Daoy (cell line): ENCODE results near the gene RAB8B. TPM values are rescaled to one million over a fixed set of nuclear protein-coding genes. Genes with fewer than 3 reads are reported as not detected.
A peak's percentile ranks its signal among the peaks of the same experiment; 100 is the strongest.
"Not testable (repeated sequence)": the region's sequence is repeated elsewhere in the genome, so short reads cannot be mapped to it uniquely, and the experiment has no call there.

Experiments
- DNase-seq: peaks from one replicate; pipeline ENCODE4 v3.0.0-alpha.2; 2015; ENCODE audit warnings: low read depth
- total RNA-seq: library from RNA; depleted of rRNA; stranded (reverse); fragments of >200 nt; shearing (Covaris generic); gene quantifications from 2 replicates; pipeline ENCODE4 v1.2.3, GENCODE V29; 2014

Gene RAB8B
- total RNA-seq, 1 experiment from 2014 or later = 29.4 TPM

DNA sequence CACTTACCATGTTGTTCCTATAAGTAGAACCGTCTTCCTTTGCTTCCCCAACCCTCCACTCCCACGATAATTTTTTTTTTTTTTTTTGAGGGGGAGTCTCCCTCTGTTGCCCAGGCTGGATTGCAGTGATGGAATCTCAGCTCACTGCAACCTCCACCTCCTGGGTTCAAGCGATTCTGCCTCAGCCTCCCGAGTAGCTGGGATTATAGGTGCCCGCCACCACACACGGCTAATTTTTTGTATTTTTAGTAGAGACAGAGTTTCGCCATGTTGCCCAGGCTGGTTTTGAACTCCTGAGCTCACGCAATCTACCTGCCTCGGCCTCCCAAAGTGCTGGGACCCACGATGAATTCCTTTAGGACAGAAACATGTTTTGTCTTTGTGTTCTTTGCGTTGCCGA is 19.4 kb downstream of the RAB8B start:
- not testable (repeated sequence) for DNase-seq

DNA sequence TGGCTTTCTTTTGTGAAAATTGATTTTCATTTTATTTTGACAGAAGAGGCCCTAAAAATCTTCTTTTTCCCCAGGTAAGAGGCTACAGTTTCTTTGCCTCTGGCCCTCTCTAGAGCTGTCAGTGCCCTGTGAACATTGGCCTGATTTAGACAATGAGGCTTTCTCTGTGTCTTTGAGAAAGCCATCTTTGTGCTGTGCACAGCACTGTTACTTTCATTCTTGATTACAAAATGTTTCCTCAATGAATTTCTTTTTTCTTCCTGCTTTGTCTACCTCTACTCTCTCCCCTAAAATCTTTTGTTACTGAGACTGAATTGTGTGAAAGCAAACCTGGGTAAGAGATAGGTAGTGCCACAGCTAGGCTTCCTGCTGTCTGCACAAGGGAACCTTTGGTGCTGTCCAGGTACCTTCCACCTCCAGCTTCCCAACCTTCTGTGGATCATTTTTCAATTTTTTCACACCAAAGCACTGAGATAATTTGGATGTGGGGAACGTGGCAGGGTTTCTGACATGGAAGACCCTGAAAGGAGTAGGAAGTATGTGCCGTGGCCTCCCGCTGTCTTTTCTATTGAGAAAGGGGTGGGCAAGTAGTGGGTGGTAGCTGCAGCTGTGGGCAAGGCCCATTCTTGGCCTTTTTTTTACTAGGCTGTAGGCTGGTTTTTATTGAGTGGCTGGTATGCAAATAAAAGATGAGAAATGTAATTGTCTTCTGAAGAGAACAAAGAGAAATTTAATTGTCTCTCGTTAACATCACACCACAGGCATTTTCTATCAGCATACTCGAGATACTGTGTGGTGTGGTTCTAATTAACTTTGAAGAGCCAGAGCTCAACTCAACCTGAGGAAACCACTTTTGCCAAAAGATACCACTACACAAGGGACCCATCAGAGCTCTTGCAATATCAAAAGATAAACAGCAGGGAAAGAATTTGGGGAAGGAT is 21.0 kb downstream of the RAB8B start:
- no peak for DNase-seq

DNA sequence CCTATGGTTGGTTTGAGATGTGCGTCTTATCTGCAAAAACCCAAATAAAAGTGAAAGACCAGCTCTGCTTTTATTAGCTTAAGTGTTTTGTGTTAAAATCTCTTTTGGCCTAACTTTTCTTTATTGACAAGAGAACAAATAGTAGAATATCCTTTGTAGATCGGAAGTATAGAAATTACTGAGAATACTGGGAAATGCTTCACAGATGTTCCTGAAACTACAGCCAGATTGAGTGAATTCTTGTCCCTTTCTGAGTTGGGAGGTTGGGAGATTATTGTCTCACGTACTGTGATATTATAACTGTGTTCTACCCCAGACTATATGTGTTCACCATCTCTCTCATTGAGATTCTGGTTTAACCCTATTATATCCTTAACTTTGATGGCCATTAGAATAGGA is 21.7 kb downstream of the RAB8B start:
- no peak for DNase-seq

DNA sequence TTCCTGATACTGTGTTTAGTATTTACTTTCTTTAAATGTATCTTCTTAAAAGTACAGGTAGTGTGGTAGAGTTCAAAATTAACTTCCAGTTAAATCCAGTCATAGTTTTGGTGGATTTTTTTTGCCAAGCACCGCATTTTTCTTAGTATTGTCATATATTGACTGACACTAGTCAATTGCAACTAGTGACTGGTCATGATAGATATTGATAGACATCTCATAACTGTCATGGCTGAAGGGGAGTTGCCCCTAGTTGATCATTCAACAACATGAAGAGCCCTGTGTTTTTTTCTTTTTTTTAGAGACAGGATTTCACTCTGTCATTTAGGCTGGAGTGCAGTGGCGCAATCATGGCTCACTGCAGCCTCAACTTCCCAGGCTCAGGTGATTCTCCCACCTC is 22.1 kb downstream of the RAB8B start:
- no peak for DNase-seq

DNA sequence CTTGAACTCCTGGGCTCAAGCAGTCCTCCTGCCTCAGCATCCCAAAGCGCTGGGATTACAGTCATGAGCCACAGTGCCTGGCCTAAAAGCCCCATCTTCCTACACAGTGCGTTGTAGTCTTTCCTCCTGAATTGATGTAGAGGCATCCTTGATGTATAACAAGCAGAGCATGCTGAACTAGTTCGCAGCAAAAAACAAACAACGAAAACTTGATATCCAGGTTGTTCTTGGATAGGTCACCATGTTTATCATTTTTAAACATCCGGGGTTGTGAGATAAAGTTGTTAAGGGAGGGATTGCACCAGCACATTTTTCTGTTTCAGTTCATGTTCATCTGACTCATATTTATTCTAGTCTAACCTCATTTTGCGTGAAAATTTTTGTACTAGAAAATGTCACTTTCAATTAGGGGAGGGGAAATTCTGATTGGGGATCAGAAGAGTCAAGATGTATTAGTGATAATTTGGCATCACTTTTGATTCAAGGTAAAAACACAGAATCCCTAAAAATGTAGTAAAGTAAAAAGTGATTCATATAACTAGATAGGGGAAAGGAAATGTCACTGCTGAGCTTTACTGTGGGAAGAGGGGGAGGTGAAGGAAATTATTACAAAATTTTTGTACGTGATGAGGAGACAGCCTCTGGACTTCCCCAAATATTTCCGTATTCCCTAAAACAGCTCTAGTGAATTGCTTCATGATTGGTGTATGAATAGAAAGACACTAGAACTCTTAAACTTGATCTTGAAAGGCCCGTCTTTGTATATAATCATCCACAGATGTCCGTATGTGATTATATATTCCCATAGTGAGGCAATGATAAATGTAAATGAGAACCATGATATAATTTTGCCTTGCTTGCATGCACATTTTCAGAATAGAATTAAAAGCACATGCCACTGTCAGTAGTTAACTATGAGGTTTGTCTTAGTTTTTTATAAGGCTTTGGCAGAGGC is 22.9 kb downstream of the RAB8B start:
- peak; percentile 35 for DNase-seq

DNA sequence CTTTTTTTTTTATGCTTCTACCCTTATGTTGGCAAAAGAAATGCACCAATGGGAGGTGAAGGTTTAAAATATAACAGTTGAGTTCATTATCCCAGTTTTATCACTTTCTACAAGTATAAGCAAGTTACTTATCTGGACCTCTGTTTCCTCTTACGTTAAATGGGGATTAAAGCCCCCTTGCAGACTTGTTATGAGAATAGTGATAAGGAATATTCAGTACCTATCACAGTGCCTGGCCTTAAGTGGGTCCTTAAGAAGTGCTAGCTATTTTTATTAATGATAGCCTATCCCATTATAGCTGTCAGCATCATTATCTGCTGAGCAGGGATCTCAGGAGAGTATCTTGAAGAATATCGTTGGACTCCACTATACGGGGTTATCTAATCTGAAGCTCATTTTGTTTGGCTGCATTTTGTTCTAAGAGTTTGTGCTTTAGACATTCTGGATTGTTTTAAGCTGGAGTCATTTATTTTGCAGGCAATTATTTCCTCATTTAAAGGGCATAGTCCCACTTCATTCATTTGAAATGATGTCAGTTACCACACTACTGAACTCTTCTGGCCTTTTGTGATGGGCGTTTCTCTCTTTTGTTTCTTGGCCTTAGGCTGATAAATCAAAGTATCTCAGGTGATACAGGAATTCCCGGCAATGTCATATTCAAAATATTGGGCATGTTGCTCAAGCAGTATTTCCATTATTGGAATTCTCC is 28.8 kb downstream of the RAB8B start:
- peak; percentile 44 for DNase-seq

DNA sequence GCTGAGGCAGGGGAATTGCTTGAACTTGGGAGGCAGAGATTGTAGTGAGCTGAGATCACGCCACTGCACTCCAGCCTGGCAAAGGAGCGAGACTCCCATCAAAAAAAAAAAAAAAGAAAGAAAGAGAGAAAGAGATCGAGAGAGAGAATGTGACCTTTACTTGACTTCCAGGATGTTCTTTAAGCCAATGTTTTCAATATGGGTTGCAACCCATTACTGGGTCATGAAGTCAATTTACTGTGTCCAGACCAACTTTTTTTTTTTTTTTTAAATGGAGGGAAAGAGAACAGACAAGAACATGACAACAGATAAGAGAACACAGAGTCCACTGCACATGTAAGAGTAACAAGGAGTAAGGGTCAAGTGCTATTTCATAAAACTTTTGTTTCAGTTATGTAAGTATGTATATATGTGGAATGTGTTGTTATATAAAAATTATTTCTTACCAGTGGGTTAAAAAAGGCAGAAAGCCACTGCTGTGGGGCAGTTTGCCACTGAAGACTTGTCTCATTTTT is 29.8 kb downstream of the RAB8B start:
- no peak for DNase-seq

DNA sequence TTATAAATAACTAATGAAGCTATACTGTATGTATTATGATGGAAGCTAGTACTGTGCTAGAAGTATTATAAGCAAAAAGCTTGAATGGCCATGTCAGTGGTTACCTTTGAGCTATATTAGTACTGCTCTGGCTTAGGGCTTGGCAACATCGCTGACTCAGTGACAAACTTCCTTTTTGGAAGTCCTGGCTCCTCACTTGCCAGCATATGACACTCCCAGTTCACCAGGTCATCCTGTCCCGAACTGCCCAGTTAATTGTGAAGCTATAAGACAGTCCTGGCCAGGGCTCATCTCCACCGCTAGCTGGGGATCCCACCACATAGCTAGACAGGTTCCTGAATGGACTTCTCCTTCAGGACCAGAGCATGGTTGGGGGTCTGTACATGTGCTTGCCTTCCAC is 31.9 kb downstream of the RAB8B start:
- no peak for DNase-seq

DNA sequence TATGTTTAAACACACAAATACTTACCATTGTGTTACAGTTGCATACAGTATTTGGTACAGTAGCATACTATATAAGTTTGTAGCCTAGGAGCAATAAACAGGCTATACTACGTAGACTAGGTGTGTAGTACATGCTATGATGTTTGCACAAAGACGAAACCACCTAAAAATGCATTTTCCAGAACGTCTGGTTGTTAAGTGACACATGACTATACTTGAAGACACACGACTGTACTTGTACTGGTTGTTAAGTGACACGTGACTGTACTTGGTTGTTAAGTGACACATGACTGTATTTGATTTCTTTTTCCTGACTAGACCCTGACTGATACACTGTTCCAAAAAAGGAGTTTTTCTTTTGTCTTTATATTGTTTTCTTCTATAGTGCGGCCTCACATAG is 34.1 kb downstream of the RAB8B start:
- no peak for DNase-seq

DNA sequence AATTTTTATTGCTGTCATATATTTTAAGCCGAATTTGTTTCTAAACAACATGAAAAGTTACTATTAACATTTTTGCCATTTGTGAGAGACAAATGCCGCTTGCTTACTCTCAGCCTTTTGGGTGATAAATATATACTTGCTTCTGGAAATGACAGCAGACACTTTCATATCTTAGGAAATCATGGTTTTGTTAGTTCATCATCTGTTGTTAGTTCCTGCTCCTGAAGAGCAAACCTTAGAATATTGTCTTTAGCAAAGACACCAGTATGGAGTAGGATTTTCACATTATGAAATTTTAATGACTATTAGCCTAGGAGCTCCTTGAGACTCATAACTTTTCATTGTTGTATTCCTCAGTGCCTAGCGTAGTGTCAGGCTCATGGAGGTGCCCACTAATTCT is 36.0 kb downstream of the RAB8B start:
- no peak for DNase-seq

DNA sequence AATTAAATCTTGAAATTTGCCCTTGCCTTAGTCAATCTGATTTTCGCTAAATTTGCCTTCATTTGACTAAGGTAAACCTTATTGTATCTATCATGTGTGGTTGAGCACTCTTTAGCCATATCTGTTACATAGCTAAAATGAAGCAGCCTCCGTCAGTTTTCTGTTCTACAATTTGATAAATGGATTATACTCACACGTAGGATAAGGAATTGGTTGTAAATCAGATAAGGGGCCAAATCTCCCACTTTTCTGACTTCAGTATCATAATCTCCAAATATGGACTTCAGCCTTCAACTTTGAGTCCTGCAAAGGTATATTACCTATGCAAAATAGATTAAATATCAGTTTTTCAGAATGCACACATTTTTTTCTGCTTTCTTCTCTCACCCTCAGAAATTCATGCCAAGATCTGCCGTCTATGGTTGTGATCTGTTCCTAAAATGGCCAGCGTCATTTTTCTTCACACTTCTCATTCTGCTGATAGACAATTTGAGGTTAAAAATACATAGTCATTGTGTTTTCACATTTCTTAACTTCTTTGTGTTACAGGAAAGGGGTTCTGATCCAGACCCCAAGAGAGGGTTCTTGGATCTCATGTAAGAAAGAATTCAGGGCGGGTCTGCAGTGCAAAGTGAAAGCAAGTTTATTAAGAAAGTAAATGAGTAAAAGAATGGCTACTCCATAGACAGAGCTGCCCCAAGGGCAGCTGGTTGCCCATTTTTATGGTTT is 36.9 kb downstream of the RAB8B start:
- DNase-seq = no peak

DNA sequence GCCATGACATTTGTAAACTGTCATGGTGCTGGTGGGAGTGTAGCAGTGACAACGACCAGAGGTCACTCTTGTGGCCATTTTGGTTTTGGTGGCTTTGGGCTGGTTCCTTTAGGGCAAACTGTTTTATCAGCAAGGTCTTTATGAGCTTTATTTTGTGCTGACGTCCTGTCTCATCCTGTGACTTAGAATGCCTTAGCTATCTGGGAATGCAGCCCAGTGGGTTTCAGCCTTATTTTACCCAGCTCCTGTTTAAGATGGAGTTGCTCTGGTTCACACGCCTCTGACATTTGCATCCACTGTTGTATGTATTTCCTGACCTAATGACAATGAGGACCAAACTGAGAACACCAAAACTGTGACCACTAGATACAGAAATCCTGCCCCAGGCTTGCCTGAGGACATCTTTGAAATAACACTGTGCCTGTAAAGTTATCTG is 37.6 kb downstream of the RAB8B start:
- no peak for DNase-seq

DNA sequence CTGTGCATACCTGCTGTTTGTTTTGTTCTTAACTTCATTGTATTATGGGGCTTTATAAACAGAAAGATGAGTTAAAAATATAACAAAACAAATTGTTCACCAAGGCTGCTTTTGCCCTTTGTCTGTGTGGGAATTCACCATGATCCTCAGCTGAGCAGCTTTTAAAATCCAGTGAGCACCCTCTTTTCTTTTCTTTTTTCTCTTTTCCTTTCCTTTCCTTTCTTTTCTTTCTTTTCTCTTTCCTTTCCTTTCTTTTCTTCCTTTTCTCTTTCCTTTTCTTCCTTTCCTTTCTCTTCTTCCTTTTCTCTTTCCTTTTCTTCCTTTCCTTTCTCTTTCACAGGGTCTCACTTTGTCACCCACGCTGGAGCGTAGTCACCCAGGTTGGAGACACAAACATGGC is 38.3 kb downstream of the RAB8B start:
- DNase-seq = no peak

DNA sequence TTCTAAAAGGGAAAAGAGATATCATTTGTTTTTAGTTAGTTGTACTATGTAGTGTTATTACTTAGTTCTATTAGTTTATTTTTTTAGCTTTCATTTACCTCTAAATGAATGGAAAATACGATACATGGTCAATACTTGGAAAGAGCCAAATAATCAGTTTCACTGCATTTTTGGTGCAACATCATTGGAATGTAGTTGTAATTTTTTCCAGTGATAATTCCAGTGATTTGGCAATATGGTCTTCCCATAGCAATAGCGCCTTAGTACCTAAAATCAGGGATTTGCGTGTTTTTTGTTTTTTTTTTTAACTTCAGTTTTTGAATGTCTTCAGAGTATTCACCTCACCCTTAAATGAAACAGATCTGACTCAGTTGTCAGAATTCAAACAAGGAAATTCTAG is 41.8 kb downstream of the RAB8B start:
- no peak for DNase-seq

DNA sequence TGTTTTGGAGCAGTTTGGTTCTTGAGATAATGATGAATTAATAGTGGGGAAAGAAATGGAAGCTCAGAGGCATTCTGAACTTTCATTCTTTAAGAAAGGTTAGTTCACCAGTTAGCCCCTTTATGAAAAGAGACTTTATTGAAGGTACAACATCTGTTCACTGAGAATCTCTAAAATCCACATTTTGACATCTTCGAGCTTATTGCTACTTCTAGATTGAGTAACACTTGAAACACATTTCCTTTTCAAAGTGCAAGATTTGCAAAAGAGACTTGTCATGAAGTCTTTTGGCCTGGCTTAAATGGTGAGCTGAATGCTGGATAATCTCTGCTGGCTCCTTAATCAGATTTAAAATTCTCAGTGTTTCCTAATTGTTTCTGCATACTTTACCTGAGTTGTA is 42.3 kb downstream of the RAB8B start:
- DNase-seq = no peak

DNA sequence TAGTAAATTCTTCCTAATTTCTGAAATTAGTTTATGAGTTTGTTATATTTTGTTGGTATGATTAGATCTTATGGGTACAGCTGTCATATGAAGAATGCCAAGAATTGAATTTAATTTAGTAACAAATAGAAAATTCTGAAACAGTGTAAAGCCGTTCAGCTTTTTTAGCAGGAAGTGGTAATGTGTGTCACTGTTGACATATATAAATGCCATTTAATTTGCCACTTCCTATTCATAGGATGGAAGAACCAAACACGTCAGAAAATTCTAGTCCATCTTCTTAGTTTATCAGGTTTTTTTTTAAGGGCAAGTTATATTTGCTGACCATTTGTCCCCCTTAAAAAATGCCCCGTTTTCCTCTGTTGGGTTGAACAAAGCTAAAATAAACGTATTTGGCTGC is 43.0 kb downstream of the RAB8B start:
- peak; percentile 24 for DNase-seq

DNA sequence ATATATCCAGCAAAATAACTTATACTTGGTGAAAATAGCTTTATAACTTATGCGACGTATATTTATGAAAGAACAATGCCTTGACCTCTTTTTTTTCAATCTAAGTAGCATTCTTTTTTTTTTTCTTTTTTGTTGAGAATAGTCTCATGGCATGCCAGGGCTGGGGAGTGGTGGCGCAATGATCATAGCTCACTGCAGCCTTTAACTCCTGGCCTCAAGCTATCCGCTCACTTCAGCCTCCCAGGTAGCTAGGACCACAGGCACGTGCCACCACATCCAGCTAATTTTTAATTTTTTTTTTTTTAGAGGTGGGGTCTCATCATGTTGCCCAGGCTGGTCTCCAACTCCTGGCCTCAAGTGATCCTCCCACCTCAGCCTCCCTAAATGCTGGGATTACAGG is 43.5 kb downstream of the RAB8B start:
- no peak for DNase-seq

DNA sequence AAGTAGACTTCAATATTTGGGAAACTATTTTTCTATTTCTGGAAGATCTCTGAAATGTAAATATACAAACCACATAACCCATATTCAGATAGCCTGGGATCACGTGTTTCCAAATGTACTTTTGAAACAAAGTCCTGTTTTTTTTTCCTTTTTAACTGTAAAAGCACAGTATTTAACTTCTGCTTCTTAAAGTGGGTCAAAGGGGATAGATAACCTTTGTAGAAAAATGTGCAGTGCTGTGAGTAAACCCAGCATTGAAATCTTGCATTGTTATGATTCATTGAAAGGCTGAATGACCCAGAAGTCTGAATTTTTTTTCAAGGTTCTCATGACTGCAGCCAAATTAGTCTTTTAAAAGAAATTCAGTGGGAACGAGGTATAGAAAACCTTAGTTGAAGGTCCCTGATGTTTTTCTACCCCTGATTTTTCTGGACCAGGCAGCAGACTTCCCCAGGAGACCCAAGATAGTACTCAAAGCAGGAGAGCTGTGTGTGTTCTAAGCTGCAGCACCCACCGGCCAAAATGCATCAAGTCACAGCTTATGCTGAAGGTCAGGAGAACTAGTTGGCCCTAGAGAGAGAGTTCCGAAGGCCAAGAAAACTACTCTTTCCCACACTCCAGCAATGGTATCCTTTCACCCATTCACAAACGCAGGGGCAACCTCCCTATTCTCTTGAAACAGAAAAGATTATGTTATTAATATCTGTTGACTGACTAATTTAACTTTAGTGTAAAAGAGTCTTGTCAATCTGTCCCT is 44.4 kb downstream of the RAB8B start:
- DNase-seq = peak; percentile 22

DNA sequence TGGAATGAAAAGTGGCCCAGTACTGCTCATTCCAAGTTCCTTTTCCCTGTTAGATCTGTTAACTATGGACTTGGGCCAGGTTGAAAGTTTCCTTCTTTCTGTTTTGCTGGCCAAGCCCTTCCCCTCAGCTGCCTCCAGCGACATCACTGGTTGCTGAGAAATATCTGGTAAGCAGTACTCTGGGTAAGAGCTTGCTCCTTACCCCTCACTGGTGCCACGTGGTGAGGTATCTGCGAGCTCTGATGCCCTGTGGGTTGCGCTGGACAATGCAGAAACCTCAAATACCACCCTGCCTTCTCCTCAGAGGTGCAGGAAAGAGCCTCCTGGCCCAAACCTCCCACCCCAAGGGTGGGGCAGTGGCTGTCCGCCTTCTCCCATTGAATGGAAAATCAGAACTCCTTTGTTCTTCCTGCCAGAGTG is 45.1 kb downstream of the RAB8B start:
- peak; percentile 65 for DNase-seq

DNA sequence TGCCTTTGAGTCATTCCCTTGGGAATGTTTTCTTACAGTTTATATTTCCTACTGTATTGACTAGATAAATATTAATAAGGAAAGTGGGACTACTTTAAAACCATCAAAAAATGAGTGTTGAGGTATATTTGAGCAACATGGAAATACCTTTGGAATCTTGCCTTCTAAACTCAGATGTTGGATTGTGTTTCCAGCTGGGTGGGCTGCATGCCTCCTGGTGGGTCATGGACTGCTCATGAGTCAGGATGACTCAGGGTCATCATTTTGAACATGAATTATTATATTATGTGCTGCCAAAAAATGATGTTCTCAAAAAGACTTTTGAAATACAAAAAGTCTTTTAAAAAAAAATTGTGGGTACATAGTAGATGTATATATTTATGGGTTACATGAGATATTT is 46.9 kb downstream of the RAB8B start:
- DNase-seq = peak; percentile 76
